GM10248 (cell line): Measurements from ENCODE around the gene PRKG1.

Source experiments
- CTCF ChIA-PET: fragments of 300-600 bp; sonication (Branson Sonifier 250); formaldehyde crosslinking; extraction: SDS; loops from one replicate; lab custom pipeline; 2021; ENCODE audit warnings: antibody characterized with exemption; lab: Yijun Ruan, JAX
- POLR2A ChIA-PET: fragments of 350-650 bp; sonication (Branson Sonifier 250); formaldehyde crosslinking; extraction: SDS; loops from one replicate; lab custom pipeline; 2020; ENCODE audit warnings: antibody characterized with exemption; lab: Yijun Ruan, JAX
- DNase-seq: peaks from one replicate; pipeline ENCODE4 v3.0.0; 2012; ENCODE audit errors: extremely low spot score
- TF ChIP-seq, protein P1 (sequence below): IDR thresholded peaks from 2 replicates; pipeline ENCODE4 v1.5.1; 2012; ENCODE audit warnings: mild to moderate bottlenecking, low read depth; ENCODE audit errors: extremely low read depth, missing control alignments, control extremely low read depth

Gene PRKG1

DNA sequence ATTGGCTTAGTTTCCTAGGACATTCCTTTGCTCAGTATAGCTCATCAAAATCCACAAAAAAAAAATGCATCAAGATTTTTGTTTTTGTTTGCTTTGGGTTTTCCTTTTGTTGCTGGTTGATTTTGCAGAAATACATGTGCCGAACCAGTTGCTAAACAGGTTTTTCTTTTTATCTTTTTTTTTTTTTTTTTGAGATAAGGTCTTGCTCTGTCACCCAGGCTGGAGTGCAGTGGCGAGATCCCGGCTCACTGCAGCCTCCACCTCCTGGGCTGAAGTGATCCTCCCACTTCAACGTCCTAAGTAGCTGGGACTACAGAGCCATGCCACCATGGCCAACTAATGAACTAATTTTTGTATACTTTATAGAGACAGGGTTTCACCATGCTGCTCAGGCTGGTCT is 616.8 kb downstream of the PRKG1 start:
- TF ChIP-seq, protein P1, sequence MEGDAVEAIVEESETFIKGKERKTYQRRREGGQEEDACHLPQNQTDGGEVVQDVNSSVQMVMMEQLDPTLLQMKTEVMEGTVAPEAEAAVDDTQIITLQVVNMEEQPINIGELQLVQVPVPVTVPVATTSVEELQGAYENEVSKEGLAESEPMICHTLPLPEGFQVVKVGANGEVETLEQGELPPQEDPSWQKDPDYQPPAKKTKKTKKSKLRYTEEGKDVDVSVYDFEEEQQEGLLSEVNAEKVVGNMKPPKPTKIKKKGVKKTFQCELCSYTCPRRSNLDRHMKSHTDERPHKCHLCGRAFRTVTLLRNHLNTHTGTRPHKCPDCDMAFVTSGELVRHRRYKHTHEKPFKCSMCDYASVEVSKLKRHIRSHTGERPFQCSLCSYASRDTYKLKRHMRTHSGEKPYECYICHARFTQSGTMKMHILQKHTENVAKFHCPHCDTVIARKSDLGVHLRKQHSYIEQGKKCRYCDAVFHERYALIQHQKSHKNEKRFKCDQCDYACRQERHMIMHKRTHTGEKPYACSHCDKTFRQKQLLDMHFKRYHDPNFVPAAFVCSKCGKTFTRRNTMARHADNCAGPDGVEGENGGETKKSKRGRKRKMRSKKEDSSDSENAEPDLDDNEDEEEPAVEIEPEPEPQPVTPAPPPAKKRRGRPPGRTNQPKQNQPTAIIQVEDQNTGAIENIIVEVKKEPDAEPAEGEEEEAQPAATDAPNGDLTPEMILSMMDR = no peak
- ChIA-PET CTCF (no interaction called here), POLR2A (interaction anchor here (0.6 to 0.7 kb wide), 2 partner anchors 49 to 296 kb away, joined by 4 read pairs; no protein-coding TSS in a partner anchor)
- DNase-seq = no peak

DNA sequence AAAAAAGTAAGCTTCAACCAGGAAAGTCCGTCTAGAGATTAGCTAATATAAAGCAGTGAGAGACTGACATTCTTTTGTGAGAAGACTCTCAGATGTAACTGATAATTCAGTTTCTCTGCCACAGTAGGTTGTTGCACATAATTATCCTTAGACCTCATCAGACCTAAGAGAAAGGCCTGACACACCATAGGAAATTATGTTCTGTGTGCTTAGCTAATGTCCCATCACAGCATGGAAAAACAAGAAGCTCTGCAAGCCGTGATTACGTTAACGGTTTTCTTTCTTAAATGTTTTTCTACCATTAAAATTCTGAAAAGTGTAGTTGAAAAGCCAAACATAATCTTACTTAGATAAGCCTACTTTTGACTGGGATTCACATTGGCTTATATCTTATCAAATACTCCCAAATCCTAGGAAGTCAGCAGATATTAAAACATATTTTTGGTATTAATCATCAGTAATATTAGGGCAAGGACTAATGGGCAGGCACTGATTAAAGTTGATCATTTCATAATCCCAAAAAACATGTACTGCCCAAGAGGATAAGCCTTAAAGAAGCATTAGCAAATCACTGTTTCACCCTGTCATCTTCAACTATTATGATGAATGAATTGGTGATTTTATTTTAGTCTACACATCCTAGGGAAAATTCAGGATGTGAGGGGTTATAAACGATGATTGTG is 619.9 kb downstream of the PRKG1 start:
- DNase-seq = no peak
- POLR2A ChIA-PET = no interaction called here

DNA sequence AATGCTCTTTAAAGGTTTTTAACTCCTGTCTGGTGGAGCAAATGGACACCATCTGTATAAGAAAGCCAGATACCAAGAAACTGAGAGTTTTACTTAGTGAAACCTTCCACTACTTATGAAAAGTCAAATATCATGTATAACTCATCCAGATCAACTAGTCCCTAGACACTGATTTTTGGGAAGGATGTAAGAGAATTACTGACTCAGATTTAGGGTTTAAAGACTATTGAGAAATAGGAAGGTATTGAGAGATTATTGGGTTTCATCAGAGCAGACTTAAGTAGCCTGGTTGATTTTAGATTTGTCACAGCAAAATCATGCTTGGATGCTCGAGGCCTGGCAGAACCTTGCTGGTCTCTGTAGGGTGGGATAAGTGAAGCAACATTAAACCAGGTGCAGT is 622.0 kb downstream of the PRKG1 start:
- ChIA-PET POLR2A (no interaction called here), CTCF (no interaction called here)
- TF ChIP-seq, protein P1 = no peak
- no peak for DNase-seq

More for the DNA sequence above, 619.9 kb downstream of the PRKG1 start:
- CTCF ChIA-PET = interaction anchor here (1.2 to 1.4 kb wide), 2 partner anchors 9 to 11 kb away, joined by 3 read pairs; no protein-coding TSS in a partner anchor
- TF ChIP-seq, protein P1 = no peak

DNA sequence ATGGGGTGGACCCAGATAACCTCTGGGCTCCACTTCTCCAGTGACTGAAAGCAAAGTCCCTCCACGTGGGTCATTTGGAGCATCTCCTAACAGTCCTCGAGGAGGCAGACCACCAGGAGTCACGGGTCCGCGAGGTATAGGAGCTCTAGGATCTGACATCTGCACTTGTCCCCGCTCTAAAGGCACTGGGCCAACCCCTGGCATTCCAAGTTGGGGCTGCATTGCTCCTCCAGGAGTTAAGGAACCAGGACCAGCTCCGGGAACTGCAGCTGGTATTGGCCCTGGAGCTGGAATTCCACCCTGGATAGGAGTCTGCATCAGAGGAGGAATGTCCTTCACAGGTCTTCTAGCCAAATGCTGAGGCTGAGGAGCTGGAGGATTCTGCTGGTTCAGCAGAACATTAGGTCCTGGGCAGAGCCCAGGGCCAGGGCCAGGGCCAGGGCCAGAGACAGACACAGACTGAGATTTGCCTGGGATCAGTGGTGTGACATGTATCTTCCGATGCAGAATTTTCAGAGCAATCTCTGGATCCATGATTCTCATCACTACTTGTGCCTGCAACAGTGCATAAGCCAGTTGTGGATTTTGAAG is 624.3 kb downstream of the PRKG1 start:
- TF ChIP-seq, protein P1 = no peak
- ChIA-PET CTCF (no interaction called here), POLR2A (no interaction called here)
- DNase-seq = no peak

DNA sequence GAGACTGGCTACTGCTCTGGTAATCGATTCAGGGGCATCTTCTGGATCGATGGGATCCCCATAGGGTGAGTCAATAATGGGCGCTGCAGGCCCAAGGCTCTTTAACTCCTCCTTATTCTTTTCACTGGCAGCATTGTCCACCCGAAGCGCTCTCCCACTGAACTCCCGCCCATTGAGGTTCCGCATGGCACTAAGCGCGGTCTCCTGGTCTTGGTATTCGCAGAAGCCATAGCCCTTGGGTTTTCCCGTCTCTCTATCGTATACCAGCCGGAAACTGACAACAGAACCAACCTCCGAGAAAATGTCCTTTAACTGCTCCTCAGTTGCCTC is 624.8 kb downstream of the PRKG1 start:
- POLR2A ChIA-PET = no interaction called here
- DNase-seq = no peak
- CTCF ChIA-PET = no interaction called here
- TF ChIP-seq, protein P1 = no peak

DNA sequence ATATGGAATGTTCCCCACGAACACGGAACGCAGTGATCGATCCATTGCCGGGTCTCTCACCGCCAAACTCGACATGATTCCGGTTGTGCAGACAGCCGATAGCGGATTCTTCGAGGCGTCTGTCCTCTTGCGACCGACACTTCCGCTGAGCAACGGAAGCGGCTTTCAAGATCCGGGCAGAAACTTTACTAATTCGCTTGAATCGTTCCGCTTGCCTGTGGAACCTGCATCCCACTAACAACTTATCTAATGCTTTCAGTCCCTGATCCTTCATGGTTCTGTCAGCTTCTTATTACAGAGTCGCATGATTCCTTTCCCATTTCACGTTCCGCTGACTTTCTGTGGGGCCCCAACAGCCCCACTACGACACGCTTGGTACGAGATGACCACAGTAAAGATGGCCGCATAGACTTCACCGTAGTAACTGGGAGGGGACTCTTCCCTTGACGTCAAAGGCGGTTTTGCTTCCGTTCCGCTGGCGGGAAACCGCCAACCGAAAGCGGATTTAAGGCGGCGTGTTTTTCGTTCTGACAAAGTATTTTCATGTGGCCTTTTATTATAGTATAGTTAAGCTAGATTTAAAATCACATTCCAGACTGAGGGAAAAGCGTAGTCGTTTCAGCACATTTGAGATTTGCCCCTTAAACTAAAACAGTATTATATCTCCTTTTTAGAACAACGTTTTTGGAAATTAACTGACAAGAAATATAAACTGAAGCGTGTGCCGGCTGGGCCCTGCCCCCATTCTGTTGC is 625.4 kb downstream of the PRKG1 start, which contains the start of gene CSTF2T:
TSS of gene CSTF2T (minus strand) at position 121 of the 753 bp plus-strand sequence. CDS start at position 75, 46 bp downstream.
- POLR2A ChIA-PET = no interaction called here
- CTCF ChIA-PET = interaction anchor here (1.0 kb wide), 1 partner anchor 13 kb away, joined by 3 read pairs; no protein-coding TSS in a partner anchor
- TF ChIP-seq, protein P1 = no peak
- DNase-seq = peak; percentile 70
